GM12875 (cell line): ENCODE results near the gene ST3GAL3.

Source experiments
- H3K4me3 ChIP-seq: one replicate; pipeline ENCODE4 v1.5.1; 2011; ENCODE audit warnings: low read depth, low read length, control low read depth
- TF ChIP-seq, protein P1 (sequence below): IDR thresholded peaks from 2 replicates; pipeline ENCODE4 v1.5.1; 2011; ENCODE audit warnings: low read depth, mild to moderate bottlenecking, control low read depth, inconsistent platforms, low read length, moderate library complexity, borderline replicate concordance; ENCODE audit not compliant: insufficient read depth

Gene ST3GAL3

DNA sequence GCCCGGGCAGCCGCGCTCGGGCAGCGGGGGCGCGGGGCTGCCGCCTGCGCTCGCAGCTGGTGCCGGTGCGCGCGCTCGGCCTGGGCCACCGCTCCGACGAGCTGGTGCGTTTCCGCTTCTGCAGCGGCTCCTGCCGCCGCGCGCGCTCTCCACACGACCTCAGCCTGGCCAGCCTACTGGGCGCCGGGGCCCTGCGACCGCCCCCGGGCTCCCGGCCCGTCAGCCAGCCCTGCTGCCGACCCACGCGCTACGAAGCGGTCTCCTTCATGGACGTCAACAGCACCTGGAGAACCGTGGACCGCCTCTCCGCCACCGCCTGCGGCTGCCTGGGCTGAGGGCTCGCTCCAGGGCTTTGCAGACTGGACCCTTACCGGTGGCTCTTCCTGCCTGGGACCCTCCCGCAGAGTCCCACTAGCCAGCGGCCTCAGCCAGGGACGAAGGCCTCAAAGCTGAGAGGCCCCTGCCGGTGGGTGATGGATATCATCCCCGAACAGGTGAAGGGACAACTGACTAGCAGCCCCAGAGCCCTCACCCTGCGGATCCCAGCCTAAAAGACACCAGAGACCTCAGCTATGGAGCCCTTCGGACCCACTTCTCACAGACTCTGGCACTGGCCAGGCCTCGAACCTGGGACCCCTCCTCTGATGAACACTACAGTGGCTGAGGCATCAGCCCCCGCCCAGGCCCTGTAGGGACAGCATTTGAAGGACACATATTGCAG lies 229.3 kb downstream of the ST3GAL3 start:
- TF ChIP-seq, protein P1, sequence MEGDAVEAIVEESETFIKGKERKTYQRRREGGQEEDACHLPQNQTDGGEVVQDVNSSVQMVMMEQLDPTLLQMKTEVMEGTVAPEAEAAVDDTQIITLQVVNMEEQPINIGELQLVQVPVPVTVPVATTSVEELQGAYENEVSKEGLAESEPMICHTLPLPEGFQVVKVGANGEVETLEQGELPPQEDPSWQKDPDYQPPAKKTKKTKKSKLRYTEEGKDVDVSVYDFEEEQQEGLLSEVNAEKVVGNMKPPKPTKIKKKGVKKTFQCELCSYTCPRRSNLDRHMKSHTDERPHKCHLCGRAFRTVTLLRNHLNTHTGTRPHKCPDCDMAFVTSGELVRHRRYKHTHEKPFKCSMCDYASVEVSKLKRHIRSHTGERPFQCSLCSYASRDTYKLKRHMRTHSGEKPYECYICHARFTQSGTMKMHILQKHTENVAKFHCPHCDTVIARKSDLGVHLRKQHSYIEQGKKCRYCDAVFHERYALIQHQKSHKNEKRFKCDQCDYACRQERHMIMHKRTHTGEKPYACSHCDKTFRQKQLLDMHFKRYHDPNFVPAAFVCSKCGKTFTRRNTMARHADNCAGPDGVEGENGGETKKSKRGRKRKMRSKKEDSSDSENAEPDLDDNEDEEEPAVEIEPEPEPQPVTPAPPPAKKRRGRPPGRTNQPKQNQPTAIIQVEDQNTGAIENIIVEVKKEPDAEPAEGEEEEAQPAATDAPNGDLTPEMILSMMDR, result peak; percentile 20; the same call in 1 of the 2 replicates
- H3K4me3 ChIP-seq, result peak overlapping the region; percentile 35

DNA sequence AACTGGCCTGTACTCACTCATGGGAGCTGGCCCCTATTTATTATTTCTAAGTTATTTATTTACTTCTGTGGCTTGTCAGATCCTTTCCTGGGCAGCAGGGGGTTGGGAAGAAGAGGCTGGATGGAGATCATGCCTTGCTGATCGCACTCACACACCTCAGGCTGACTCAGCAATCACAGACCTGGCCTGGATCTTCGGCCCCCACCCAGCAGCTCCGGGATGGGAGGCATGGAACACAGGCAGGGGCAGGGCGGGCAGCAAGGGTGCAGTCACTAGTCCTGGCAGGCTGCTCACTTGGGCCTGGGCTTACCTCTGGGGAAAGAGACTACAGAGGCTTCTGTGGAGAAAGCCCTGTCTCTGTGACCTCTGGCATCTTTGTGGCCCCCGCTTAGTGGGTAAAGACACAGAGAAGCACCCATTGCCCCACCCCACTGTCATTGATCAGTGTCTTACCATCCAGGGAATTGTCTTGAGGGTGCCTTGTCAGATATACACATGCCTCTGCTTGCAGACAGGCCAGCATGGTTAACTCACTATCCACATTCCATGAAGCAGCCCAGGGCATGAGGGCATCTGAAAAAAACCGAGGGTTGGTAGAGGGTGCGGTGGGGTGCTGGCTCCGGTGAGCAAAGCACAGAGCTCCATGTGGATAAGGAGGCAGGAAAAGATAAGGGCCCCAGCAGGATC lies 230.0 kb downstream of the ST3GAL3 start:
- H3K4me3 ChIP-seq, result no peak overlapping the region
- TF ChIP-seq, protein P1, result no peak

DNA sequence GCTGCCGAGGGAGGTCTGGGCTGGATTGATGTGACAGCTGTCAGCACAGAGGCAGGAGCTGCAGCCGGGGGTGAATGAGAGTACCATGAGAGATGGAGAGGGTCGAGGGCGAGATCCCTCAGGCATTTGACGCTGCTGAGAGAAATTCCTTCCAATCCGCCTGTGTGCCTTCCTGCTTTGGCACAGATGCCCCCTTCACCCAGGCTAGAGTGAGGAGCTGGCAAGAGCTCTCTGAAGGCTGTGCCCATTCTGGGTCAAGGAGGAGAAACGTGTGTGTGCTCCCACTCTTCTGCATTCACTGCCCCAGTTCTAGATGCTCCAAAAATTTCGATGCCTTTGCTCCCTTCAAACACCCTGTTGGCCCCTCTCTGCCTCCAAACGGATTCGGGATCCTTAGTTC lies 231.0 kb downstream of the ST3GAL3 start:
- no peak overlapping the region for H3K4me3 ChIP-seq
- TF ChIP-seq, protein P1, result no peak

DNA sequence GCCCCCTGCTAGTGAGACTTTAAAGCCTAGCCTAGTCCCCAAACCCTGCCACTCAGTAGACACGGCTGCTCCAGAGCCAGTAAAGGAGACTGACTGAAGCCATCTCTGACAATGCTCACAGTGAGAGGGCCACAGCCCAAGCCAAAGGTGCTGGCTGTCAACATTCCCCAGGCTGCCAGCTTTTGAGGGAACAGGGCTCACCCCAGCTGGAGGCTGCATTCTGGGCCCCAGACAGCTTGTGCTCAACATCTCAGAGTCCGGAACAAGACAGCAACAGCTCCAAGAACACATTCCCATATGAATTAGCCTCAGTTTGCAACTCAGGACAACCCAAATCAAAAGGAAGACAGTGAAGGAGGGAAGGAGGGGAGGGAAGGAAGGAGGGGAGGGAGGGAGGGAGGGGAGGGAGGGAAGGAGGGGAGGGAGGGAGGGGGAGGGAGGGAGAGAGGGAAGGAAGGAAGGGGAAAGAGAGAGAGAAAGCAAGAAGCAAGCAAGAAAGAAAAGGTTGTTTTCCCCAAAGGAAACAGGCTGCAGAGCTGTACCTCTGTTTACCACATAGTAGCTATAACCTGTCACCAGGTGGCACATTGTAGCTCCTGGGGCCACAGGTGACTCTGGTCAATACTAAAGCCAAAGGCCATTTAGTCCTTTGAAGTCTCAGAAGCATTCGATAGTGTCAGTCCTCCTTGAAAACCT lies 231.7 kb downstream of the ST3GAL3 start:
- TF ChIP-seq, protein P1, result no peak
- no peak overlapping the region for H3K4me3 ChIP-seq

DNA sequence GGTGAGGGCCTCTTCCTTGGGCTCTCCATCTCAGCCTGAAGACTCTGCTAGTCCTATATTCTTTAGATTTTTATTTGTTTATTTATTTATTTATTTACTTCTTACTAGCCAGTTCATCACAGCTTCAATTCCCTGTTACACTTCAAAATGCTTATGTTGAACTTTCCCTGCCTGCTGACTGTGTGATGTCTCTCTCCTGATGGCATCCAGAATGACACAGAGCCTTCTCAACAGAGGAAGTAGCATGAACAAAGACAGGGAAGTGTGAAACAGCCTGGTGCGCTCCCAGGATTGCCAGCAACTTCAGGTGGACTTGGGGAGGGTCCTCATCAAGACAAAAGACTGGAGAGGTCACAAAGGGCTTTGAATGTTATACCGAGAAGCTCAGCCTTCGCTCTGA lies 235.1 kb downstream of the ST3GAL3 start:
- no peak overlapping the region for H3K4me3 ChIP-seq
- TF ChIP-seq, protein P1, result no peak

DNA sequence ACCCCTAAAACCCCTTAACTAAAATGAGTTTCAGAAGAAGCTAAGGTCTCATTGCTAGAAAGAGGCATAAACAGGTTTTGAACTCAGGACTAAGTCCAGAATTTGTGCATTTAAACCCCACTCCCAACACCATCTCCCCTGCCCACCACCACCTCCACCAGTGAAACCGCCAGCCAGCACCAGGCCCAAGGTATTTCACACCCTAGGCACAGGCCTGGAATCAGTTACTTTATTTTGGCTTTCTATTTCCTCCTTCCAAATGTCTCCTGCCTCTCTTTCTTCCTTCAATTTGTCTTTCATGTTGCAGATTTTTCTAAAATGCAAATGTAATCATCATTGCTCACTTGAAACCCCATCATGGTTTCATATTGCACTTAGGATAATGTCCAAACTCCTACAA lies 237.5 kb downstream of the ST3GAL3 start:
- TF ChIP-seq, protein P1, result no peak
- H3K4me3 ChIP-seq, result no peak overlapping the region
